Fibroblast of lung (primary cell): ENCODE results near the gene PAFAH1B2.

Experiments used
- EZH2 ChIP-seq: IDR thresholded peaks from 2 replicates; pipeline ENCODE4 v1.5.1; 2012; ENCODE audit warnings: low read length, control low read depth, mild to moderate bottlenecking; ENCODE audit errors: missing control alignments
- TF ChIP-seq, protein P1 (sequence below), 2 donors: IDR thresholded peaks in 1 of 2; conservative IDR thresholded peaks in 1 of 2; 1 replicate in 1 of 2; 2 replicates in 1 of 2; pipeline ENCODE4 v1.5.1; 2011 to 2012; ENCODE audit warnings: low read length in 2 of 2, control low read depth in 1 of 2, inconsistent platforms in 1 of 2, low read depth in 1 of 2, mild to moderate bottlenecking in 1 of 2

DNA sequence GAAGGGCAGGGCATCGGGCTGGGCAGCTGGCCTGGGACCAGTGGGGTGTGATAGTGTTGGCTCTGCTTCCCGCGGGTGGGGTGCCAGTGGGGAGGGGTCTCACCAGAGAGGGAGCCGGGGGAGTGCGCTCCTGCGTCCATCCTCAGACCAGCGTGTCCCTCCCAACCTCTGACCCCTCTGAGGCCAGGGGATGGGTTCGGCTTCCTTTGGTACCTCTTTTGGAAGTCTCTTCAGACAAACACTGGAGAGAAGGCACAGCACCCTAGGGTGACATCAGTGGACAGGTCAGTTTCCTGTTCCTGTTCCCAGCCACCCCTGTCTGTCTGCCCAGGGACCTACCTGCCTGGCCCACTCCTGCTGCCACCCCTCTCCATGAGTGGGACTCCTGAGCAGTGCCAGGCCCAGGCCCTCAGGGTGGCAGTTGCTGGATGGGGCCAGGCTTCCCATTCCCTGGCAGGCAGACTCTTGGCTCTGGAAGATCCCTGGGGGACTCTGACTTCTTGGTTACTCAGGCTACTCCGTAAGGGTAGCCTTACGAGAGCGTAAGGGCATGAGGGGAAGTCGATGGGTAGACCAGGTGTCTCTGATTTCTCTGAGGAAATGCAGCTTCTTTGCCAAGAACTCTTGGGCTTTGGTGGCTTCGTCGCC, 57.7 kb downstream of the PAFAH1B2 start:
- TF ChIP-seq, protein P1, sequence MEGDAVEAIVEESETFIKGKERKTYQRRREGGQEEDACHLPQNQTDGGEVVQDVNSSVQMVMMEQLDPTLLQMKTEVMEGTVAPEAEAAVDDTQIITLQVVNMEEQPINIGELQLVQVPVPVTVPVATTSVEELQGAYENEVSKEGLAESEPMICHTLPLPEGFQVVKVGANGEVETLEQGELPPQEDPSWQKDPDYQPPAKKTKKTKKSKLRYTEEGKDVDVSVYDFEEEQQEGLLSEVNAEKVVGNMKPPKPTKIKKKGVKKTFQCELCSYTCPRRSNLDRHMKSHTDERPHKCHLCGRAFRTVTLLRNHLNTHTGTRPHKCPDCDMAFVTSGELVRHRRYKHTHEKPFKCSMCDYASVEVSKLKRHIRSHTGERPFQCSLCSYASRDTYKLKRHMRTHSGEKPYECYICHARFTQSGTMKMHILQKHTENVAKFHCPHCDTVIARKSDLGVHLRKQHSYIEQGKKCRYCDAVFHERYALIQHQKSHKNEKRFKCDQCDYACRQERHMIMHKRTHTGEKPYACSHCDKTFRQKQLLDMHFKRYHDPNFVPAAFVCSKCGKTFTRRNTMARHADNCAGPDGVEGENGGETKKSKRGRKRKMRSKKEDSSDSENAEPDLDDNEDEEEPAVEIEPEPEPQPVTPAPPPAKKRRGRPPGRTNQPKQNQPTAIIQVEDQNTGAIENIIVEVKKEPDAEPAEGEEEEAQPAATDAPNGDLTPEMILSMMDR (conservative IDR thresholded peaks at IDR 0.05 in 1 of 2, IDR thresholded peaks at IDR 0.05 in 1 of 2; ENCODE audit: low read depth in 1 of 2, low read length in 2 of 2), result no peak
- TF ChIP-seq EZH2, result no peak
